GM21381 (cell line): ENCODE measurements around the gene C3orf22.
"Not testable (repeated sequence)": the region's sequence is repeated elsewhere in the genome, so short reads cannot be mapped to it uniquely, and the experiment has no call there.

Experiments used
- ATAC-seq: cut with Tn5 transposase; IDR thresholded peaks from one replicate; pipeline ENCODE4 v1.9.1; 2021; ENCODE audit warnings: mild to moderate bottlenecking, moderate library complexity; ENCODE audit not compliant: unreplicated experiment

C3orf22 gene

DNA sequence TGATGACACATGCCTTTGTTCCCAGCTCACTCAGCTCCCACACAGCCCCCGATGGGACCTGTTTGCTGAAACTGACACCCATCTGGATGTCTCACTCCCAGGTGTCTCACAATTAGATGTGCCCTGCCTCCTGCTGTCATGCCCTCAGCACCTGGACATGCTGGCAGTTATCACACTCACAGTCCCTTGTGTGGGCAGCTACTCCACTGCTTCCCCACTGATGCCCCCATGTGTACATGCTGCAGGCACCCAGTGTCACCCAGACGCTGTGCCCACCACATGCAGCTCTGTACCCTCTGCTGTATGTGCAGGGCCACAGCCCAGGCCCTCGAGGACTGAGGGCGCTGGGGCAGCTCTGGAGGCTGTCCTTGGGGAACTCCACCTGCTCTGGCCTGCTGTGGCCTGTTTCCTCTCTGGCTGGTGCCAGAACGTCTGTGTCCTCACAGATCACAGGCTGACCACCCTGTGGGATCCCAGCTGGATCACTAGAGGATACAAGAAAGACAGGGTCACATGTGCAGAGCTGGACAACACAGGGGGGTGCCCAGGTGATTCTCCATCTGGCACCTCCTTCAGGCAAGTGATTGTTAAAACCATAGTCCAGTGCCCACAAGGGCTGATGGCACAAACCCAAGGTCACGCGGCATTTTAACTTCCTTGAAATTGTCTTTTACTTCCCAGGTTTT is 14.0 kb downstream of the C3orf22 start:
- no peak for ATAC-seq

DNA sequence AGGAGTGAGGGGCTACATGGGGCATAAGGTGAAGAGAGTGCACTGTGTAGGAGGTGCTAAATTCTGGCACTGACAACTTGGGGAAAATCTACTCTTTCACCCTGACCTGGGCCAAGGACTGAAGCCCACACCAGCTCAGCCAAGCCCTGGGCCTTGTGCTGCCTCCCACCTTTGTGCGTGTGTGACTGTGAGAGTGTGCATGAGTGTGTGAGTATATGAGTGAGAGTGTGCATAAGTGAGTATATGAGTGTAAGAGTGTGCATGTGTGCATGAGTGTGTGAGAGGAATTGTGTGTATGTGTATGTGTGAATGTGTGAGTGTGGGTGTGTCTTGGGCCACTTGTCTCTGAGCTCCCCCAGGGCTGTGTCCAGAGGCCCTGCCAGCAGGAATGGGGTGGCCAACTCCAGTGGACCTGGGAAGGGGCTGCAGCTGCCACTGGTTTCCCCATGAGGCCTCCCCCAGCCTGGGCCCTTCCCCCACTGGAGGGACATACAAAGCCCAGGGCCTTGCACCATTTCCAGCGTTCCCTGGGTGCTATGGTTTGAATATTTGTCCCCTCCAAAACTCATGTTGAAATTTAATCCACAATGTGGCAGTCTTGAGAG is 15.2 kb downstream of the C3orf22 start:
- ATAC-seq: no peak

DNA sequence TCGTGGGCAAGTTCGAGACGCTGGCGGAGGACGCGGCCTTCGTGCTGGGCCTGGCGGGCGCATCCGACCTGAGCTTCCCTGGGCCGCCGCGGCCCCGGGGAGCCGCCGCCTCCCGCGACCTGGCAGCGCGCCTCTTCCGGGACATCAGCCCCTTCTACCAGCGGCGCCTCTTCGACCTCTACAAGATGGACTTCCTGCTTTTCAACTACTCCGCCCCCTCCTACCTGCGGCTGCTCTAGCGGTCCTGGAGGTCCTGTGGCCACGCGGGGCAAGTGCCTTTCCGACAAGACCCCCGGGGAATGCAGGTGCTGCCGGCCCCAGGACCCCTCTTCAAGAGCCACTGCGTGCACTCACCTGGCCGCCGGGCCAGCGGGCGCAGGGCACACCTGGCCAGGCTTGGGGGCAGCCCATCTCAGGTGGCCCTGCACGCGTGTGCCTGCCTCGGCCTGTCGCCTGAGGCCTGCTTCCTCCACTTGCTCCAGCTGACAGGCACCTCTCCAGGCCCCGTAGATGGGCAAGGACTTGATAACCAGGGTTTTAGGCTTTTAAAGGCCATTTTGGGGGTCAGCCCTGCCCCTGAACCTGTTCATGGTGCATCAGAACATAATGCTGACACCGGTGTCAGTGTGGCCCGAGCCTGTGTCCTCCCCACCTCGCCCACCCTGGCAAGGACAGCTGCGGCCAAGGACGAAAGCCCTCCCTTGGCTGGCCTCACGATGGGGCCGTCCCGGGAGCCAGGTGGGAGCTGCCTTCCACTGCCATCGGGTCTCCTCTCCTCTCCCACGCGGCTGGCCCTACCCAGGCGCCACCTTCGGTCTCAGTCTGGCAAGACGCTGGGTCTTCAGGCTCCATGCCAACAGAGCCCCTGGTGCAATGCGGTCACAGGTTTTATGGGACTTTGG is 16.1 kb downstream of the C3orf22 start:
- no peak for ATAC-seq

DNA sequence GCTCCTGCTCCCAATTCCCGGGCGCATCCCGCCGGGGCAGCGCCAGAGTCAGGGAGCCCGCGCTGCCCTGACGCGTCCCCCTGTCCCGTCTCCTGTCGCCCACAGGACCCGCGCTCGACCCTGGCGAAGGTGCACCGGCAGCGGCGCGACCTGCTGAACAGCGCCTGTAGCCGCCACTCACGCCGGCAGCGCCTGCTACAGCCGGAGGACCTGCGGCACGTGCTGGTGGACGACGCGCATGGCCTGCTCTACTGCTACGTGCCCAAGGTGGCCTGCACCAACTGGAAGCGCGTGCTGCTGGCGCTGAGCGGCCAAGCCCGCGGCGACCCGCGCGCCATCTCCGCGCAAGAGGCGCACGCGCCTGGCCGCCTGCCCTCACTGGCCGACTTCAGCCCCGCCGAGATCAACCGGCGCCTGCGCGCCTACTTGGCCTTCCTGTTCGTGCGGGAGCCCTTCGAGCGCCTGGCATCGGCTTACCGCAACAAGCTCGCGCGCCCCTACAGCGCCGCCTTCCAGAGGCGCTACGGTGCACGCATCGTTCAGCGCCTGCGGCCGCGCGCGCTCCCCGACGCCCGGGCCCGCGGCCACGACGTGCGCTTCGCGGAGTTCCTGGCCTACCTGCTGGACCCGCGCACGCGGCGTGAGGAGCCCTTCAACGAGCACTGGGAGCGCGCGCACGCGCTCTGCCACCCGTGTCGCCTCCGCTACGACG is 16.9 kb downstream of the C3orf22 start:
- no peak for ATAC-seq

DNA sequence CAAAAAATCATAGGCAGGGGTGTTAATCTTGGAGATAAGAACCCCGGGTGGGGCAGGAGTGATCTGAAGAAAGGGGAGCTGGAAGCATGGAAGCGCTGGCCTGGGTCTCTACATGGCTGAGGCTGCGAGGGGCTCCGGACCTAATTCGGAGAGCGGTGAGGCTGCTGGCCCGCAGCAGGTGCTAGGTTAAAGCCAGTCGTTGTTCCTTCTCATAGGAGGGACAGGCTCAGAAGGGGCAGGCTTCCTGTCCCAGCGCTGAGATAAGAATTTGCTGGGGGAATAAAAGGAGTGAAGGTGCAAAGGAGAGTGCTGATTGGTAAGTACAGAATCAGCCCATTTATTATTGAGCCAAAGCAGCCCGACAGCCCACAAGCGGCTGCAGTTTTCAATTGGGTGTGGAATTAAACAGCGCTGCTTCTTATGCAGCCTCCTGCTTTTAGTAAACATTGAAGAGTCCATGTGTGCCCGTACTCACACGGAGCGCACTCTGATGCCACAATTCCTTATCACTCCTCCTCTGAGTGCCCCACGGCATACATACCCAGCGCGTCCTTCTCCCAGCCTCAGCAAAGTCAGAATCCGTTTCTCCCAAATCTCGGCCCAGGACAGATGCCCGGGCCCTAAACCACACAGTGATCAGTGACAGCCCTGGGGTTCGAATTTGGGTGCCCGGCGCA is 17.6 kb downstream of the C3orf22 start:
- ATAC-seq: no peak

DNA sequence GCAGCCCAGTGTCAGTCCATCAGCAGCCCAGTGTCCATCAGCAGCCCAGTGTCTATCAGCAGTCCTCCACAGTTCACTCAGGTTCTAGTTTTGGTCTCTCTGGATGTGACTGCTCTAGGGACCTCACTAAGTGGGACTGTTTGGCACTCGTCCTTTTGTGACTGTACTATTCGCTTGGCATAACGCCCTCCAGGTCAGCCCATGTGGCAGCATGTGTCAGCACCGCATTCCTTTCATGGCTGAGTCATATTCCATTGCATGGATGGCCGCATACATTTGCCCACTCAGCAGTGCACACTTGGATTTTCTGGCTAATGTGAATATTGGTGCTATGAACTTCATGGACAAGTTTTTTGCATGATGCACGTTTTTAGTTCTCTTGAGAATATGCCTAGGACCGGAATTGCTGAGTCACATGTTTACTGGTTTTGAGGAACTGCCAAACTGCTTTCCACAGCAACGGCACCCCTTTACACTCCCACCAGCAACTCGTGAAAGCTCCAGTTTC is 18.3 kb downstream of the C3orf22 start:
- no peak for ATAC-seq

DNA sequence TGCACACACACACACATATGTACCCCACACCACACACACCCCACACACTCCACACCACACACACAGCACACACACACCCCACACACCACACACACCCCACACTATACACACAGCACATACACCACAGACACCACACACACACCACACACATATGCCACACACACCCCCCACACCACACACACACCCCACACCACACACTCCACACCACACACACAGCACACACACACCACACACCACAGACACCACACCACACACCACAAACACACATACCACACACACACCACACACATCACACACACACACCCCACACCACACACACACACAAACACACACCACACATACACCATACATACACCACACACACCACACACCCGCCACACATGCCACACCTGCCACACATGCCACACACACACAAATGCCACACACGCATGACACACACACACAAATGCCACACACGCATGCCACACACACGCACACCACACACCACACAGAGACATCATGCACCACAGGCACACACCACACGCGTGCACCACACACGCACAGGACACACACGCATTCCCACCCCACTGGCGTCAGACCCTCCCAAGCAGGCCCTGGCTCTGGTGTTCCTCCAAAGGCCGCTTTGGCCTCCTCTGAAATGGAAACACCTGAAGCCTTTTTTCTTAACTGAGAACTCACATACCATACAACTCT is 19.0 kb downstream of the C3orf22 start:
- no peak for ATAC-seq

DNA sequence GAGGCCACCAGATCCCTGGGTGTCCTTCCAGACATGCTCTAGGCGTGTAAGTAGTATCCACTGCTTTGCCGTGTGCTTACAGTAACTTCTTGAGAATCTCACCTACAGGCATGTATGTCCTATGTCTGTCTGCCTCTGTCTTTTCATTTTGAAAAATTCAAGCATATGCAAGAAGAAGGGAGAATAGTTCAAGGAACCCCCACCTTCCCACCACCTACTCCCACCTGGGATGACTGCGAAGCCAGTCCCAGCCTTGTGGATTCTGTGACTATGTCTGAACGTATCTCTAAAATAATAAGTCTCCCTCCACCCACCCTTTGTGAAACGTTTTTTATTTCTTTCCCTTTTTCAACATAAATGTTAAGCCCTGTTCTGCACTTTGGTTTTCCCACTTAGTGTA is 19.8 kb downstream of the C3orf22 start:
- no peak for ATAC-seq

DNA sequence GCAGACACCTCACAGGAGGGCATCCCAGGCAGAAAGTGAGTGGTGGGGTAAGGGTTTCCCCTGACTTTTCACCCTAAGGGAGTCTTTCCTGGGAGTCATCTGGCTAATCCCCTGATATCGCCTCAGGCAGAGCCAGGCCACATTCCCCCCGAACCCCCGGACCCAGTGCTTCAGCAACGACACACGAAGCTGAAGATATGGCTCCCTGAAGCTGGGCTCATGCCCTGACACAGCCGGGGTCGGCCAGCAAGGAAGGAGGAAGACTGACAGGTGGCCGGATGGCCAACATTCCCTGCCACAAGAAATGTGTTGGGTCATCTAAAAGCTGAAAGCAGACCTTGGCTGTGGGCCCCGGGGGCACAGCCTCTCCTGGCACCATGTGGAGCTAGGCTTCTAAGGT is 20.4 kb downstream of the C3orf22 start:
- no peak for ATAC-seq

DNA sequence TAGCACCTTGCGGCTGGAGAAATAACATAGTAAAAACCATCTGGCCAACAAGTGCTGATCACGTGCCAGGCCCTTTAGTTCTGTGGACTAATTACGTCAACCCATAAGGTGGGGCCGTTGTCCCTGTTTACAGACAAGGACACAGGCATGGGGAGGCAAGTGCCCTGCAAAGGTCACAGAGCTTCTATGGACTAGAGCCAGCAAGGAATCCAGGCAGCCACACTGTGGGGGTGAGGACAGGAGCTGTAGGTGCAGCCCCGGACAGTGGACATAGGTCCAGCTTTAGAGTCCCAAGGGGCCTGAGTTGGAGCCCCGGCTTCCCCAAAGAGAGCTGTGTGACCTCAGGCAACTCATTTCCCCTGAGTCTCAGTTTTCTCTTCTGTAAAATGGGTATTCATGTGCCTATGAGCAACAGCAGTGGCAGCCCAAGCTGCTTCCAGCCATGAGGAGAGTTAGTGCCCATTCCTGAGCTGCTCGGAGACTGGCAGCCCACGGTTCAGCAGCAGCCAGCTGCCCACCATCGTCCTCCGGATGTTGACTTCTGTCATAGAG is 20.9 kb downstream of the C3orf22 start:
- ATAC-seq: no peak

DNA sequence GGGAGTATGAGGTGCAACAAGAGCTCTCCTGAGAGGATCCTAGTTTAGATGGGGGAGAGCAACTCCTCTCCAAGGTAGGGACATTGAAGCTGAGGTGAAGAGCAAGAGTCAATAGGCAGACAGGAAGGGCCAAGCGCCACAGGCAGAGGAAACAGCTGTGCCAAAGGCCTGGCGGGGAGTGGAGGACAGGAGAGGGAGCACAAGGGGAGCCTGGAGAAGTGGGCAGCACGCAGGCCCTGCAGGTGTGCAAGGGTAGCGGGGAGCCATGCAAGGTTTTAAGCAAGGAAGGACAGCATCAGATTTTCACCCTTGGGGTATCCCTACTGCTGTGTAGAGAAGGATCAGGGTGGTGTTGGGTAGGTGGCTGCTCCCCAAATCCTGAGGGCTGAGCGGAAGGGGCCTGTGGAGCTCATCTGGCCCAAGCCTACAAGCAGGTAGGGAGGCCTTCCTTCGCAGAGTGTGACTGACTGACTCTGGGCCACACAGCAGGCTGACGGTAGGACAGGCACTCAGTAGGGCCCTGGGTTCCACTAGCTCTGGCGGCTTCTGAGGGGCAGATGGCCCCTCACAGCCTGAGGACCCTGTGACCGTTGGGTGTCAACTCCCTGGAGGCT is 21.5 kb downstream of the C3orf22 start:
- no peak for ATAC-seq

DNA sequence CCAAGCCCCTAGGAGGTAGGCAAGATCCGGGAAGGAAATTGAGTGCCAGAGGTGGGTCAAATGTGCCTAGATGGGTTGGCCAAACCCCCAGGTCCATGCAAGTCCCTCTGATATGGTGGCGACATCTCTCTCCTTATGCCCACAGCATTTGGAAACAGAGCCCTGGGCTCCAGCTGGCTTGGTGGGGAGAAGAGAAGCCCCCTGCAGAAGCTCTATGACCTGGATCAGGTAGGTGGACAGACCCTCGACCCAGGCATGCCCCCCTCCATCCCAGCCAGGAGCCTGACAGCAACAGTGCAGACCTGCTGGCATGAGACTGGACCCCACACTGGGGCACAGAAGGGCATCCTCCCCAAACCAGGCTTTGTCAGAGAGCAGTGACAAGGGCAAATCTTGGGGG is 22.6 kb downstream of the C3orf22 start:
- no peak for ATAC-seq

DNA sequence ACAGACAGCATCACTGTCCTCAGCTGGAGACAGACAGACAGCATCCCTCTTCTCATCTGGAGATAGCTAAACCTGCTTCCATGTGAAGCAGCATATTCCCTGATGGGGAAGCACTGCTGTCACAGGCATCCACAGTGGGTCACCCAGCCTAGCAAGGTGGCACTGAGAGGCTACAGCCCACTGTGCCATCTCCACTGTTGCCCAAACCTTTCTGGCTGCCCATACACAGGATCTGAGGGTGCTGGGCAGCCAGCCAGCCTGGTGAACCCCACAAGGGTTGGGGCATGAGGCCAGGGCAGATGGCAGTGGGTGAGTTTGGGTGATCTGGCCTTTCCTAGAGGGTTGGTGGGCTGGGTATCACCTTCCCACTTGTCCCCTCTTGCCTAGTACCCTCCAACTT is 23.1 kb downstream of the C3orf22 start:
- ATAC-seq: no peak

DNA sequence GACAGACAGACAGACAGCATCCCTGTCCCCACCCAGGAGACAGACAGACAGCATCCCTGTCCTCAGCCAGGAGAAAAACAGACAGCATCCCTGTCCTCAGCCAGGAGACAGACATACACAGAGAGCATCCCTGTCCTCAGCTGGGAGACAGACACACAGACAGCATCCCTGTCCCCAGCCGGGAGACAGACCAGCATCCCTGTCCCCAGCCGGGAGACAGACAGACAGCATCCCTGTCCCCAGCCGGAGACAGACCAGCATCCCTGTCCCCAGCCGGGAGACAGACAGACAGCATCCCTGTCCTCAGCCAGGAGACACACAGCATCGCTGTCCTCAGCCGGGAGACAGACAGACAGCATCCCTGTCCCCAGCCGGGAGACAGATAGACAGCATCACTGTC is 24.0 kb downstream of the C3orf22 start:
- not testable (repeated sequence) for ATAC-seq

DNA sequence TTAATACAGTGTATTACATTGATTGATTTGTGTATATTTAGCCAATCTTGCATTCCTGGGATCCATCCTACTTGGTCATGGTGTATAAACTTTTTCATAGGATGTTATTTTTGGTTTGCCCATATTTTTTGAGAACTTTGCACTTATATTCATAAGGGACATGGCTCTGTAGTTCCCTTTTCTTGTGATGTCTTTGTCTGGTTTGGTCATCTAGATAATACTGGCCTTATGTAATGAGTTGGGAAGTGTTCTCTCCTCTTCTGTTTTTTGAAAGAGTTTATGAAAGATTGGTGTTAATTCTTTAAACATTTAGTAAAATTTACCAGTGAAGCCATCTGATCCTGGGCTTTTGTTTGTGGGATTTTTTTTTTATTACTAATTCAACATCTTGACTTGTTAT is 25.2 kb downstream of the C3orf22 start:
- ATAC-seq: no peak

DNA sequence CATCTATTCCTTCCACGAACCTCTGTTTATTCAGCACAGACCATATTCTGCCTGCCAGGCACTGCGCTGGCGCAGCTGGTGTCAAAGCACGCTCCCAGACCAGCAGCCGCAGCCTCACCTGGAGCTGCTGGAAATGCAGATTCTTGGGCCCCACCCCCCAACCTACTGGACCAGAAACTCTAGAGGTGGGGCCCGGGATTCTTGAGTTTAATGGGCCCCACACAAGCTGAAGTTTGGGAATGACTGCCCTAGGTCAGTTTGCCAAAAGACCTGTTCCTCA is 27.7 kb downstream of the C3orf22 start:
- no peak for ATAC-seq

DNA sequence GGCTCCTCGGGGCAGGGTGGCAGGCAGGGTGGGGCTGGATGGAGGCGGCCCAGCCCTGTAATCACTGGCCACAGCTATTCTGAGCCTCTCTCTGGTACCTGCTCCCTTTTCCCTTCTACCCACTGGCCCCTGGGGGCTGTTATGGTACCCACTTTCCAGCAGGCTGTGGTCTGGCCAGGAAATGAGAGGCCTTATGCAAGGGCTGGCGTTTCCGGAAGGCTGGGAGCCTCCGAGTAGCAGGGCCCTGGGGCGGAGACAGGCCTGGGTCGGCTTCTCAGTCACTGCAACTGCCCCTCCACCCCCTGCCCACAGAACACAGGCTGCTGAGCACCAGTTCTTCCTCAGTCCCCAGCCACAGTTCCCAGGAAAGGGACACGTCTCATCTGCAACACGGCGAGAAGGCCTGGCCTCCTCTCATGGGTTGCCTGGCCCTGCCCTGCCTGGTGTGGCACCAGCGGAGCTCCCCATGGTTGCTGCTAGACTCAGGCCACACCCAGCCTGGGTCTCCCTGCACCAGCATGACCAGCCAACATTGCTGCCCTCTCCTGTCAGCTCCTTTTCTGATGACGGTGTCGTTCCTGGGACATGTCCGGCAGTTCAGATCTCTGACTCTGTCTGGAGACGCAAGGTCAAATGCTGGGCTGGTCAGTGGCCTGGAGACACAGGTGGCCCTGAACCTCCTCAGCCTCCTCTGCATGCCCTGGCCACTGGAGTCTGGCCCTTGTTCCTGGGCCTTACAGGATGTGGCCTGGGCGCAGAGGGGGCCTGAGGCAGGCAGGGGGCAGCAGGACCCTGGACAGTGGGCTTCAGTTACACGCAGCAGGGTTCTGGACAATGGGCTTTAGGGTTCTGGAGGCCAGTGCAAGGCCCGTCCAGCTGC is 28.3 kb downstream of the C3orf22 start:
- no peak for ATAC-seq

DNA sequence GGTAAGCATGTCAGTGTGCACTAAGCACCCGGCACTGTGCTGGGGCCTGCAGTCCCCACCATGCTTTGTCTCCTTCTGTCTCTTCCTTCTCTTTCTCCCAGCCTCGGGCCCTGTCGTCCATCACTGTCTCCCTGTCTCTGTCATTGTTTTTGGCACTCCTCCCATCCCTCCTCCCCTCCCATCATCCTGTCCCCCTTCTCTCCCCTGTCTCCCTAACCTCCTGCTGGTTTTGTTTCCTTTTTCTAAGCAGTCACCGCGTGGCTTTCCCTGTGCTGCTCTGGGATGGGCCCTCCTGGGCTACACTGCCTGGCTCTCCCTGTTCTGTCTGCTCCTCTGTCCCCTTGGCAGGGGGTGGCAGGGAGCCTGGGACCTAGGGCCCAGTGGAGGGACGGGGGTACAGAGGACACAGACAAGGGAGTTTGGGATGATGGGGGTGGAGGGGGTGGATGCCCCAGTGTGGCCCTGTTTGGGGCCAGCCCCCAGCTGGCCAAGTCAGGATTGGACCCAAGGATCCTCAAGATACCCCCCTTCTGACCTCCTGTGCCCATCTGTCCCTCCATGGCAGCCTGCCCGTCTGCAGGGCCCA is 29.1 kb downstream of the C3orf22 start:
- ATAC-seq: no peak
